NCI-H524 (cell line): ENCODE results near the gene SGSH.

Source experiments
- DNase-seq, 2 experiments: peaks; one replicate each; lab custom pipeline; 2025; lab: John Stamatoyannopoulos, UW

Gene SGSH

DNA sequence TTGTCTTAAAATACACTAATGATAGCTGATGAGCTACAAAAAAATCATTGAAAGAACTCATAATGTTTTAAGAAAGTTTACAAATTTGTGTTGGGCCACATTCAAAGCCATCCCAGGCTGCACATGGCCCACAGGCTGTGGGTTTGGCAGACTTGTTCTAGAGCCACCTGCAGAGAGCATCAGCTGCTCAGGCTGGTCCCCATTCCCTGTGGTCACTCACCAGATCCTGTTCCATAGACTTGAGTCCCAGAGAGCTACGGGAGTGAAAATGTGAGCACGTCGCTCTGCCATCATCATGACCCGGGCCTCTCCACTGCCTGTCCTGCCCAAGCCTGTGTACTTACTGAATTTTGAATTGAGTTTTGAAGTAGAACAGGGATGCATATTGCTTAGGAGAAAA lies 7.0 kb upstream of the SGSH start:
- DNase-seq, result no peak

DNA sequence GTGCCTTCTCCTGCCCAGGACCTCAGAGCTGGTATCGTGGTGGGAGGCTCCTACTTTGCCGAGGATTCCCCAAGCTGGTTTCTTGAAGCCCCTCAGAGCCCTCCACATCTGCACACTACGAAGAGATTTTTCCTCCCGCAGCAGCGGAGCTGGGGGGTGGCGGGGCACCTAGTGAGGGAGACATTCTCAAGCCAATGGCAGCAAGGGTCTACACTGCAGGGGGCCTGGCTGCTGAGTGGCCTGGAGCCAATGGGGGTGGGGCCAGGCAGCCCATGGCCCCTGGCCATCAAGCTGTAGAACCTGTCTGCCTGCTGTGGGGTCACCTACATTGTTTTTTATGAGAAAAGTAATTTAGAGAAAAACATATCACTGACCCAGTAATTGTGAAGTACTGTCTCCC lies 5.1 kb upstream of the SGSH start:
- no peak for DNase-seq

DNA sequence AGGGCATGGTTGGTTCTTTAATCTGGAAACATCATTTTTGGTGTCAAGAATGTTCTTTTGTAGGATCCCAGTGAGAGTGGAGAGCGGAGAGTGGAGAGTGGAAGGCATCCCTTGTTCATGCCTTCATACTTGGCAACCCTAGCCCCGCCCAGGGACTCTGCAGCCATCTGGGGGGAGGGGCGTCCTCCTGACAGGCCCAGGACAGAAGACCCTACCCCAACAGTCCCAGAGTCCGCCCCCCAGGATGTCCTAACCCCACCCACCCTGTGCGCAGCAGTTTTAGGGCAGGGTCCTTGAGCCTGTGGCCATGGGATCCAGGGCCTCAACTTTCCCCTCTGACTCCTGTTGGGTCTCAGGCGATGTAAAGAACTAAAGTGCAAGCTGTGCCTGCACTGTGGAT lies 4.5 kb upstream of the SGSH start:
- no peak for DNase-seq

DNA sequence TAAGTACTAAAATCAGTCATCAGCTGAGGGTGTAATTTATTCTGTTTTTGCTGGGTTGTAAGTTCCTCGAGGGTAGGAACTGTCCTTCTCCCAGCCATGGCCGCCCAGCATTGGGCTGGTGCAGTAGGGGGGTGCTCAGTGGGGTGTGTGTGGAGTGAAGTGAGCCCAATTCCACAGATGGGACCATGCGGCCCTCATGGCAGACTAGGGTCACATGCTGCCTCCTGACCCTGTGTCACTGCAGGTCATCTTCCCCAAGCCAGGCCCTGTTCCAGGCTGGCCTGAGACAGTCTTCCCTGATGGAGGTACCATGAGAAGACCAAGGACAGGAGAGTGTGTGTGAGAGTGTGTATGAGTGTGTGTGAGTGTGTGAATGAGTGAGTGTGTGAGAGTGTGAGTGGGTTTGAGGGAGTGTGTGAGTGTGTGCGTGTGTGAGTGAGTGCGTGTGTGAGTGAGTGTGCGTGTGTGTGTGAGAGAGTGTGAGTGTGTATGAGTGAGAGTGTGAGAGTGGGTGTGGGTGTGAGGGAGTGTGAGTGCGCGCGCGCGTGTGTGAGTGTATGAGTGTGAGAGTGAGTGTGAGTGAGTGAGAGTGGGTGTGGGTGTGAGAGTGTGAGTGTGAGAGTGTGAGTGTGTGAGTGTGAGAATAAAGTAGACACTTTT lies 3.8 kb upstream of the SGSH start:
- no peak for DNase-seq

DNA sequence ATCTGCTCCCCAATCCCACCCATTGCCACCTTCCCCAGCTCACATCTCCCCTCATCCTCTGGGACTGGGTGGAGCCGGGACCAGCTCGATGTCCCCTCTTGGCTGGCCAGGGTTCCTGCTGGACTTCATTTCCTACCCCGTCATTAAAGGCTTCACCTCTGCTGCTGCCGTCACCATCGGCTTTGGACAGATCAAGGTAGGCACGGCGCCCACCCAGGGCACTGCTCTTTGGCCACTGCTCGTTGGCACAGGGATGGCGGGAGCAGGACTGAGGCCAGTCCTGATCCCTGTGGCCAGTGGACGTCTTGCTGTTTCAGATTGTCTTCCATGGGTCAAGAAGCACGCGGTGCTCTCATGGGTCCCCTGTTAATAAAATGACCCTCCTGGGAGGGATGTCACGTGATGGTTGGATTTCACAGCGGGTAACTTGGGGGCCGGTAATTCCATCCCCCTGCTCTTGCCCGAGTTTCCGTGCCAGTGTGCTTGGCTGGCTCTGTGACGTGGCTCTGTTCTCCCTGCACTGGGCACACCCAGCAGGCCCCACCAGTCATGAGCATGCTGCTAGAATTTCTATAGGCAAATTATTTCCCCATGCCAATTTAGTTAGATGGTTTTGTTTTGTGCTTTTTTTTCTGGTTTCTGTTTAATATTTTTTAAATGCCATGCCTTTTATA lies 3.1 kb upstream of the SGSH start:
- no peak for DNase-seq

DNA sequence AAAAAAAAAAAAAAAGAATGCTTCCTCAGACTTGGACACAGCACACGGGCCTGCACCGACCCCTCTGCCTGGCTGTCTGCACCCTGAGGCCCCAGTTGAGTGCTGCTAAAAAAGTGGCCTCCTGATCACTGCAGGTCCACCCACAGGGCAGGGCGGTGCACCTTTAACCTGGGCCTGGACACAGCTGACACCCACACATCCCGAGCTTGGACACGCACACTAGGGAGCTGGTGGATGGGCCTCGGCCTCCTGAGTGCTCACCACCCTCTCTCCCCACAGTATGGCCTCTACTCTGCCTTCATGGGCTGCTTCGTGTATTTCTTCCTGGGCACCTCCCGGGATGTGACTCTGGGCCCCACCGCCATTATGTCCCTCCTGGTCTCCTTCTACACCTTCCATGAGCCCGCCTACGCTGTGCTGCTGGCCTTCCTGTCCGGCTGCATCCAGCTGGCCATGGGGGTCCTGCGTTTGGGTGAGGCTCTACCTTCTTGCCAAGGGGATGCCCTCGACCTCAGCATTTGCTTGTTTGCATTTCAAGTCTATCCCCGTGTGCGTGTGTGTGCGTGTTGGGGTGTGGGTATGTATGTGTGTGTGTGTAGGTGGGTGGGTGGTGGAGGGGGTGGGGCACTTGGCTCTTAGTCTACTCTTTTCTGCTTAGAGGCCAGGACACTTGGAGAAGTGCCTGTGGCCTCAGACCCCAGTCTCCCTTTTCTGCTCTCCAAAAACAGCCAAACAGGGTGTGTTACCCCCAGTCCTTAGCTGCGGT lies 2.4 kb upstream of the SGSH start:
- DNase-seq, result no peak

DNA sequence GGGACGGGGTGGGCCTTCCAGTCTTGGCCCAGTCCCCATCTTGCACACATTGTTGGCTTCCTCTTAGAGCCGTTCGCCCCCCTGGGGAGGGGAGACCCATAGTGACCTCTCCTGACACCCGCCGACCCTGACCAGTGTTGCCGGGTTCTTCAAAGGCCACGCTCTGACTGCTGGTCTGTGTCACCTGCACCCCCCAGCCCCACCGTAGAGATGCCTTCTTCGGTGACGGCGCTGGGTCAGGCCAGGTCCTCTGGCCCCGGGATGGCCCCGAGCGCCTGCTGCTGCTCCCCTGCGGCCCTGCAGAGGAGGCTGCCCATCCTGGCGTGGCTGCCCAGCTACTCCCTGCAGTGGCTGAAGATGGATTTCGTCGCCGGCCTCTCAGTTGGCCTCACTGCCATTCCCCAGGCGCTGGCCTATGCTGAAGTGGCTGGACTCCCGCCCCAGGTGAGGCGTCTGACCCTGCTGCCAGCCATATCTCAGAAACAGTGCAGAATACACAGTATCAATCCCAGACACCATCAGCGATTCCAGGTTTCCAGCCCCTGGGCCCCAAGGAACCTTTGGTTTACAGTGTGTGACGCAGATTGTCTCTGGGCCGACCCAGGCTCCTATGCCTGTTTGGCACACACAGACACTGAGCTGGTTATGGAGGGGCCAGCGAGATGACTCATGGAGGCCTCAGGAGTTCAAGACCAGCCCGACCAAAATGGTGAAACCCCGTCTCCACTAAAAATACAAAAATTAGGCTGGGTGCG lies 1.4 kb upstream of the SGSH start:
- no peak for DNase-seq

DNA sequence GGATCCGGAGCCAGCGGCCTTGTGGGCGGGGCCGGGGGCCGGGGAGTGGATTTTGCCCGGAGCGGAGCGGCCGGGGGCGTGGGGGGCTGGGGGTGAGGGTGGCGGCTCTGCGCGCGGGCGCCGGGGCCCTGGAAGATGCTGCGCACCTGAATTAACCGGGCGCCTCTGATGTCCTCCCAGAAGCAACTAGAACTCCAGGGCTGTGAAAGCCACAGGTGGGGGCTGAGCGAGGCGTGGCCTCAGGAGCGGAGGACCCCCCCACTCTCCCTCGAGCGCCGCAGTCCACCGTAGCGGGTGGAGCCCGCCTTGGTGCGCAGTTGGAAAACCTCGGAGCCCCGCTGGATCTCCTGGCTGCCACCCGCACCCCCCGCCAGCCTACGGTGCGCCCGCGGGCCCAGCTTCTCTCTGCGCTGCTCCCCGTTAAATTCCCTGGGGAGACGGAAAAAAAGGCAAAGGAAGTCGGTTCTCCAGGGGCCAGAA lies 643 bp upstream of the SGSH start:
- DNase-seq, result peak; percentile 12 to 32

DNA sequence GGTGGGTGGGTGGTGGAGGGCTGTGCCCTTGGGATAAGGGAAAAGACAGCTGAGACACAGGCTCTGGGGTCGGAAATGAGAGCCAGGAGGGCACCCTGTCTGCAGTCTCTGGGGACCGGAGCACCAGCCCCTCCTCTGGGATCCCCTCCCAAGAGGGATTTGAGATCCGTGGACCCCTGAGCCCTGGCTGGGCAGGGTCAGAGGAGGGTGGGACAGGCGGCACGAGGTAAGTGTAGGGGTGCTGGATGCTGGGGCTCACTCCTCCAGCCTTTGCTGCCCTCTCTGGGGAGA lies 425 bp downstream of the SGSH start:
- no peak for DNase-seq

DNA sequence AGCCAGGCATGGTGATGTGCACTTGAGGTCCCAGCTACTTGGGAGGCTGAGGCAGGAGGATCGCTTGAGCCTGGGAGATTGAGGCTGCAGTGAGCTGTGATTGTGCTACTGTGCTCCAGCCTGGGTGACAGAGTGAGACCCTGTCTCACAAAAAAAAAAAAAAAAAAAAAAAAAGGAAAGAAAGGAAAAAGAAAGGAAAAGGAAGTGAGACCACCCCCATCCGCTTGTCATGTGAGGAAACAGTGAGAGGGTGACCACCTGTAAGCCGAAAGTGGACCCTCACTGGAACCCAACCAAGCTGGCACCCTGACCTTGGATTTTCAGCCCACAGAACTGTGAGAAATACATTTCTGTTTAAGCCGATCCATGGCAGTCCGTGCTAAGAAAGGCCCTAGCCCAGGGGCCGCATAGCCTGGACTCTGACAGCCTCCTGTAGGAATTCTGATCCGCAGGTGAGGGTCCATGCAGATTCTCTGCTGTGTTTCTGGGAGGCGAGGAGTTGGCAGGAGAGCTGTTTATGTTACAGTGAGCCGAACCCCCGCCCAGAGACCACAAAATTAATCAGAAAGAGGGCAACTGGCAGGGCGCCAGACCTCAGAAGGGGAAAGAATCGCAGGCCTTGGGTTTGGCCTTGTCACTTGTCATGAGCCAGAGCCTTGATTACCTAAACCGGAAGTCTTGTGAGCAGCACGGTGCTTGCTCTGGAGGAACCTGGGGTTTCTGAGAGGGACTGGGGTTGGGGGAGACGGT lies 945 bp downstream of the SGSH start:
- DNase-seq, result peak in 1 of 2 experiments; percentile 37

DNA sequence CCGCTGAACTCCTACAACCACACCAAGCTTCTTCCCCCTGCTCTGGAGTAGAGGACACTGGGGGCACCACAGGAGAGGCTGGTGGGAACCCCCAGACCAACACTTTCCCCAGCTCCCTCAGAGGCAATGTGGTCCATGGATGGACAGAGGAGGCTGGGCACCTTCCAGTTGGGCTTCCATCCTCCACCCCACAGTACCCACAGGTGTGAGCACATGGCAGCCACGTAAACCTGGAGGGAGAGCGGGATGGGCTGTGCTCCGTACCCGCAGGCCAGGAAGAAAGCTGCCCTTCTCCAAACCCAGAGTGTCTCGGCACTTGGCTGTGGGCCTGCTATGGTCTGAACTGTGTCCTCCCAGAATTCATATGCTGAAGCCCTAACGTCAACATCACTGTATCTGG lies 1.7 kb downstream of the SGSH start:
- DNase-seq, result no peak

DNA sequence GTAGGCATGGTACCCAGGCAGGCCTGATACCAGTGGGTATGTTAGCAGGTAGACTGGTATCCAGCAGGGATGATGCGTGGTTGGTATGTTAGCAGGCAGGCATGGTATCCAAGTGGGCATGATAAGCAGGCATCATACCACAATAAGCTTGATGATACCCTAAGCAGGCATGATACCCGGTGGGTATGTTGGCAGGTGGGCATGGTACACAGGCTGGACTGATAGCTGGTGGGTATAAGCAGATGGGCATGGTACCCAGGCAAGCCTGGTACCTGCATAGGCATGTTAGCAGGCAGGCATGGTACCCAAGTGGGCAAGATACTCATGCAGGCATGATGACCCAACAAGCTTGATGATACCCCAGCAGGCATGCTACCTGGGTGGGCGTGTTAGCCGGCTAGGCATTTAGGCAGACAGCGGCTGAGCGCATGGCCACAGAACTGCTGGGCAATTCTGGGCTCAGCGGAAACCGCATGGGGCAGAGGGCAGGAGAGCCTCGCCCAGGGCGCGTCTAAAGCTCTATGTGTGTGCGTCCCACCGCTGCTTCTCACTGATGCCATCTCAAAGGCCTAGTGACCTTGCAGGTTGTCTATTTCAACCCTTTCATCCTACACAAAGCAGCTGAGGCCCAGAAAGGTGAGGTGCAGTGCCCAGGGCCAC lies 2.3 kb downstream of the SGSH start:
- DNase-seq, result no peak

DNA sequence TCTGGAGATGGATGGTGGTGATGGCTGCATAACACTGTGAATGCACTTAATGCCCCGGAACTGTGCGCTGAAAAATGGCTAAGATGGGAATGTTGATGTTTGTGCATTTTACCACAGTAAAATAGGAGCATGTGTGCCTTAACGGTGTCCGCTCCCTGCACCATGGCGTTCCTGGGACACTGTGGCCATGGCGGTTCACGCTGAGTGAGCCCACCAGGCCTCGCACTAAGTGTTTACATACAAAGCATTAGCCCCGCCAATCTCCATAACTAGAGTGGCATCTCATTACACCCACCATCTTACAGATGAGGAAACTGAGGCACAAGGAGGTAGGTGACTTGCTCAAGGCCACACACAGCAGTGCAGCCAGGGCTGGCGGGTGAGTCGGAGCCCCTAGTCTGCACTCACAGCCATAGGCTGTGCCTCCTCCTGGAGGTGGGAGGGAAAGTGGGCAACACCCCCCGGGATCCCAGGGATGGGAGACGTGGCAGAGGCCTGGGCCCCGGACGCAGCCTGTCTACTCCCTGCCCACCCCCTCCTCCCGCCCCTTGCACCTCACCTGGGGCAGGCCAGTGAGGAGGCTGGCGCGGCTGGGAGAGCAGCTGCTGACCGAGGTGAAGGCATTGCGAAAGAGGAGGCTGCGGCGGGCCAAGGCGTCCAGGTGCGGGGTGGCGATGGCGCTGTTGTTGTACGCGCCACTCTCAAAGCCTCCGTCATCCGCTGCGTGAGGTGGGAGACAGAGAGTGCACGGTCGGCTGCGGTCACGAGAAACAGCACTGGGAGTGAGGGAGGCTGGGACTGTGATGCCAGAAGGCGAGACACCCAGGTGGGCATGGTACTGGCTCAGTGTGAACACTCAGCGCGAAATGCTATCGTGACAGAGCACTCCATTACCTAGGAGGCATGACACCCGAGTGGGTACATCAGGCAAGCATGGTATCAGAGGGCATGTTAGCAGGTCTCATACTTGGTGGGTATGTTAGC lies 3.4 kb downstream of the SGSH start:
- no peak for DNase-seq

DNA sequence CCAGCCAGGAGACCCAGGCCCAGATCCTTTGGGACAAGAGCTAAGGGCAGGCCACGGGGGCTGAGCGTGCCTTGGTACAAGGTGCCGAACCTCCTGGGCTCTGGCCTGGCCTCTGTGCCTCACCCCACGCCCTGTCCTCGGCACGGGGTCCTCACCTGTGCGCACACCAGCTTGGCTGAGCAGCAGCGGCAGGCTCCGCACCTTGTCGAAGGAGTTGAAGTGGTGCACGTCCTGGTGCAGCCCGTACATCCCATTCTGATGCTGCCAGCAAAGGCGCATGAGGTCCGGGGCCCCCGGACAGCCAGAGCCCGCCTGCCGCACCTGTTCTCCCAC lies 5.3 kb downstream of the SGSH start:
- DNase-seq, result no peak

DNA sequence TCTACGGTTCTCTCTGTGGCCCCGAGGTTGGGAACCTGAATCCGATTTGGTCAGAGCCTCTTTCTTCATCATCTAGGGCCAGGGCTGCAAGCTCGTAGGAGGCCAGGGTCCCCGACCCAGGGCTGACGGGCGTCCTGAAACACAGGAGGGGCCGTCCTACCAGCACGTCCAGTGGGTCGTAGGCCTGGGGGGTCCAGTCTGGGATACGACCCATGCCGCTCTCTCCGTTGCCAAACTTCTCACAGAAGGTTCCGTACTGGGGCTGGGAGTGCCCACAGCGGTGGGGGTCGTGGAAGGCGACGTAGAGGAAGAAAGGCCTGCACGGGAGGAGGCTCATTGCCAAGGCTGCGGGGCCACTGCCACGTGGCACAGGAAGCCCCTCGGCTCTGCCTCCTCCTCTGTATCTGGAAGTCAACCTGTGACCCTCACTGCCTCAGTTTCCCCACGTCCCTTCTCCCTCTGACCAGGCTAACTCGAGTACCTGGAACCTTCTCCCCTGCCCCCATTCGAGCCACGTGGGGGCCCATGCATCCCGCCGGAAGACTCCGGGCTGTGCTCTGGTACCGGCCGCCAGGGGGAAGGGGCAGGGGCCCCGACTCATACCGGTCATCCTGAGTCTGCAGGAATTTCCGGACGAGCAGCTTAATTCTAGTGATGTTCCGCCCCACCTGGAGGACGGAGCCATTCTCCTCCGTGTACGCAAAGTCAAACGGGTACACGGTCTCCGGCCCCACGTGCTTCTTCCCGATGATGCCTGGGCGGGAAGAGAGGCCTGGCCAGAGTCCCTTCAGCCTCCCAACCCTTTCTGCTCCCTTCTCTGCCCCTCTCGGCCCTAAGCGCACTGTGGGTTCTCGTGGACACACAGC lies 5.9 kb downstream of the SGSH start:
- no peak for DNase-seq

DNA sequence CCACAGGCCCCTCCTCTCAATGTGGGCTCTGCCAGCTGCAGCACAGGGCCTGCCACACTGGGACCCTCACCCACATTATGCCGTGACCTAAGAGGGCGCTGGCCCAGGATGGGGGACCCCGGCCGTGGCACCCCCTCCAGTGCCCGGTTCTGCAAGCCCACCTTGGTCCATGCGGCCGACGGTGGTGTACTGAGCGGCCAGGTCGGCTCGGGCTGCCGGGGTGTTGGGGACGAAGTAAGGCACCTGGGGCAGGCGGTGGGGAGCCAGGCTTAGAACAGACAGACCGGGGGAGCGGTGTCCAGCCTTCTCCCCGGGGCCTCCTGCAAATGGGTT lies 6.5 kb downstream of the SGSH start:
- no peak for DNase-seq

DNA sequence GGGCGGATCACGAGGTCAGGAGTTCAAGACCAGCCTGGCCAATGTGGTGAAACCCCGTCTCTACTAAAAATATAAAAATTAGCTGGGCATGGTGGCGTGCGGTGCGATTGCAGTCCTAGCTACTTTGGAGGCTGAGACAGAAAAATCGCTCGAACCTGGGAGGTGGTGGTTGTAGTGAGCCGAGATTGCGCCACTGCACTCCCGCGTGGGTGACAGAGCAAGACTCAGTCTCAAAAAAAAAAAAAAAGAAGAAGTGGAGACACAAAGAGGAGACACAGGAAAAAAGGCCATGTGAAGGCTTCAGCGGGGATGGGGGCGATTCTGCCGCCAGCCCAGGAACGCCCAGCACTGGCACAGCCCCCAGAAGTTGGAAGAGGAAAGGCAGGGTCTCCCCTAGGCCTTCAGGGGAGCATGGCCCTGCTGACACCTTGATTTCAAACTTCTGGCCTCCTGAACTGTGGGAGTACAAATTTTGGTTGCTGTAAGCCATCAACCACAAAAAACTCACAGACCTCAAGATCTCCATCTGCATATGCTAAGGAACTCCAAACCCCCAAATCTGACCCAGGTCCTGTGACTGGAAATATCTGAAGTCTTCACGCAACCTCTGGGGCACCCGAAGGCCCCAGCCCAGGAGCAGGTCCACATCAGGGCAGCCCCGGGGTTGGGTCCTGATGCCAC lies 7.0 kb downstream of the SGSH start:
- DNase-seq, result no peak

DNA sequence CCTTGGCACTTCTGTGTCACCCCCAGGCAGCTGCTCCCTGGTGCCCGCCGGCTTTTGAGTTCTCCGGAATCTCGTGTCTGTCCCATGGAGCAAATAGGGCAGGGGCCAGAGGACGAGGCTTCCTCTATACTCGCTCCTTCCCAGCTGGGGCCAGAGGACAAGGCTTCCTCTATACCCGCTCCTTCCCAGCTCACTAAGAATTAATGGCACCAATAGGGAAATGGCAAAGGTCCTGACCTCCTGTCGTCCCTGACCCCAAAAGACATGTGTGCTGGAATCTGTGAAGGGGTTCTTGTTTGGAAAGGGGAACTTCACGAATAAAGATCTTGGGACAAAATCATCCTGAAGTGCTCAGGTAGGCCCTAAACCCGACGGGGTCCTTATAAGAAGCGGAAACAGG lies 7.6 kb downstream of the SGSH start:
- DNase-seq, result no peak

DNA sequence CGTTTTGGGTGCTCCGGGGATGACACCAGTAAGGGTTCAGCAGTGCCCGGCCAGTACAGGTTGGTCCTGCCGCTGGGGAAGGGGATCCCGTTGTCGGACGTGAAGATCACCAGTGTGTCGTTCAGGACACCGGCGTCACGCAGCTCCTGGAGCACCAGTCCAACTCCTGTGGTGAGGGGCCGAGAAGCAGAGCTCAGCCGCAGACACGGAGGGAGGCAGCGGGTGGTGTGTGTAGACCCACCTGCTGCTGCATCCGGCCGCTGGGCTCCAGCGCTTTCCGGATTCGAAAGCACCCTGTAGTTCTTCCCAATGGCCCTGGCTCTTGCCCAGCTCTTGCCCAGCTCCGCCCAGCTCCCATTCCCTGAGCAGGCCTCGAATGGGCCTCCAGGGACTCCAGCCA lies 8.0 kb downstream of the SGSH start:
- DNase-seq, result no peak
